GM21381 (cell line): ENCODE data around the gene COG5.
"Not testable (repeated sequence)": the region's sequence is repeated elsewhere in the genome, so short reads cannot be mapped to it uniquely, and the experiment has no call there.

Source experiments
- ATAC-seq: cut with Tn5 transposase; IDR thresholded peaks from one replicate; pipeline ENCODE4 v1.9.1; 2021; ENCODE audit warnings: mild to moderate bottlenecking, moderate library complexity; ENCODE audit not compliant: unreplicated experiment

Gene COG5

DNA sequence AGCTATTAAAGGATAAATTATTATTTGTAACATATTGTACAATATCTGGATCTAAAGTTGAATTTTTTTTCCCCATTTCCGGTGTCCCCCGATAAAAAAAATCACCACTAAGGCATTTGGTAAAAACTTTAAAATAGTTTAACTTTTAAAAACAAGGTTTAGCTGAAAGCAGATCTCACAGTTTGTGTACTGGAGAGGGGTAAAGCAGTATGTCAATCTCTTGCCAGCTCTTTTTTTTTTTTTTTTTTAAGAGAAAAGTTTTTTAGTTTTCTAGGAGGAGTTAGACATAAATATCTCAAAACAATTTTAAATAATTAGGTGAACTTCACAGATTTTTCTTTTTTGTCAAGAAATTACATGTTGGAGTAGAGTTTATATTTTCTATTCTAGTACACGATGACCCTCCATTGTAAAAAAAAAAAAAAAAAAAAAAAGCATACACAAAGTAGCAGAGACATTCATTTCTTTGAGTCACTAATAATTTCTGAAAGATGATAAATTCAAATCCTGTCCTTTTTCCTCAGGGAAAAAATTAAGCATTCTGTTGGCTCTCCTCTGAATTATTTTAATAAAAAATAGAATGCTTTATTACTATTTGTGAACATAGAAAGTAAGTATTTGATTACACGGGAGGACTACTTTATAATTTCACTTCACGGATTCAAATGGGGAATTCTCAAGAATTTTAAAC is 396.8 kb downstream of the COG5 start:
- no peak for ATAC-seq

DNA sequence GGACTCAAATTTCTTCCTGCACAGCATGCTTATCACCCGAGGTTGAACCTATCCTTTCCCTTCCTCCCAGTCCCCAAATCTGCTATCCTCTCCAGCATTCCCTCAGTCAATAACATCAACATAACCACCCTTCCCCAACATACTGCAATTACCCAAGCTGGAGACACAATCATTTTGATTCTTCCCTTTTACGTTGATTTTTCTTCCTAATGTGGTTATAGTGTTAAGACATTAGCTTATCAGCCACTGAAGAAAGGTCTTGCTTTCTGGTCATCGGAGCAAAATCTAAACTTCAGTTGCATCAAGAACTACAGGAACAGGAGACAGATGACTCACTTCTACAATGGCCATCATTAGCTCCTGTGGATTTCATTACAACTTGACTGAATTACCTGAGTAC is 398.4 kb downstream of the COG5 start:
- ATAC-seq: no peak

- ATAC-seq: no peak
Observed at GRCh38 chr7:107164092-107164491, 399.6 kb downstream of the COG5 start.

GRCh38 chr7:107162475-107162874 is 401.2 kb downstream of the COG5 start:
- no peak for ATAC-seq

GRCh38 chr7:107161415-107161814 is 402.3 kb downstream of the COG5 start:
- ATAC-seq: no peak

GRCh38 chr7:107160389-107160788 is 403.3 kb downstream of the COG5 start:
- ATAC-seq: no peak

DNA sequence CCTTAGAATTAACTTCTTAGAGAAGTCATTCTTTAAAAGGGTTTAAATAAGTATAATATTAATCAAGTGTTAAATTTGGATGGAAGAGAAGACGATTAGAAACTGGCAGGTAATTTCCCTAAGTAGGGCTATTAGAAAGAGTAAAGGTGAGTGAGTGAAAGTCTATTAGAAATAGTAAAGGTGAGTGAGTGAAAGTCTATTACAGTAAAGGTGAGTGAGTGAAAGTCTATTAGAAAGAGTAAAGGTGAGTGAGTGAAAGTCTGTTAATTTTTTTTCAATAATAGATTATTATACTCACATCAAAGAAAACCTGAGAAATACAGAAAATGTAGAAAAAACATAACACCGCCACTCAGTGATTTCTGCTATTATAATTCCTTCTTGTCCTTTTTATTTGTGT is 405.7 kb downstream of the COG5 start:
- ATAC-seq: no peak

DNA sequence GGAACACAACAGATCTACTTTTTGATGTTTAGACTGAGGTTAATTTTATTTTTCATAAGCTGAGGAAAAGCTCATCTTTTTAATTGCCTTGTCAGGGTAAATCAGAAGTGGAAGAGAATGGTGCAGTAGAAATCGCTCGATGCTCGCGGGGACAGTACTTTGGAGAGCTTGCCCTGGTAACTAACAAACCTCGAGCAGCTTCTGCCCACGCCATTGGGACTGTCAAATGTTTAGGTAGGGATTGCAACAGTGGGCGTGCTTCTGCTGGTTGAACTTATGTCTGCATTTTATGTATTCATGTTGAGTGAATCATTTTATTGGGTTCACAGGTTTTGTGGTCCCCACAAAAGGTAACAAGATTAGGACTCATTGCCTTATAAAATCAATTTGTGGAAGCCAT is 406.6 kb downstream of the COG5 start:
- ATAC-seq: no peak

GRCh38 chr7:107155726-107156125 is 408.0 kb downstream of the COG5 start:
- ATAC-seq: not testable (repeated sequence)

- ATAC-seq: no peak
Observed at GRCh38 chr7:107154826-107155225, 408.9 kb downstream of the COG5 start.

DNA sequence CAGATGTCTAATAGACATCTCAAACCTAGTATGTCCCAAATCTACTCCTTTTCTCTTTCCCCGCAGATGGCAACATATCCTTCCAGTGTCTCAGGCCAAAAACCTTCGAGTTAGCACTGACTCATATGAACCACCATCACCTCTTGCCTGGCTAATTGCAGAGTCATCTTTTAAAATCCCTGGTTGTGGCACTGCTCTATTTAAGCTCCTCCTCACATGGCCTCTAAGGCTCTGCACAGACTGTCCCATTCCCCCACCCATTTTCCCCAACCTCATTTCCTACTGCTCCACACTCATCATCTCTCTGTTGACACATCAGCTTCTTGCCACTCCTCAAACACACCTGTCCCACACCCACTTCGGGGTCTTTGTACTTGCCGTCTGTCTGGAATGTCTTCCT is 411.7 kb downstream of the COG5 start:
- ATAC-seq: no peak
